ENCODE measurements around the gene ZNF554. TPM values are rescaled to one million over a fixed set of nuclear protein-coding genes. Genes with fewer than 3 reads are reported as not detected.

Gene ZNF554
- total RNA-seq, 1 experiment from 2014 or later: 3.3 TPM

- no TSS peak for BruUV-seq (replicated peaks)
- CTCF ChIA-PET: no interaction called here
- TF ChIP-seq, protein P1, sequence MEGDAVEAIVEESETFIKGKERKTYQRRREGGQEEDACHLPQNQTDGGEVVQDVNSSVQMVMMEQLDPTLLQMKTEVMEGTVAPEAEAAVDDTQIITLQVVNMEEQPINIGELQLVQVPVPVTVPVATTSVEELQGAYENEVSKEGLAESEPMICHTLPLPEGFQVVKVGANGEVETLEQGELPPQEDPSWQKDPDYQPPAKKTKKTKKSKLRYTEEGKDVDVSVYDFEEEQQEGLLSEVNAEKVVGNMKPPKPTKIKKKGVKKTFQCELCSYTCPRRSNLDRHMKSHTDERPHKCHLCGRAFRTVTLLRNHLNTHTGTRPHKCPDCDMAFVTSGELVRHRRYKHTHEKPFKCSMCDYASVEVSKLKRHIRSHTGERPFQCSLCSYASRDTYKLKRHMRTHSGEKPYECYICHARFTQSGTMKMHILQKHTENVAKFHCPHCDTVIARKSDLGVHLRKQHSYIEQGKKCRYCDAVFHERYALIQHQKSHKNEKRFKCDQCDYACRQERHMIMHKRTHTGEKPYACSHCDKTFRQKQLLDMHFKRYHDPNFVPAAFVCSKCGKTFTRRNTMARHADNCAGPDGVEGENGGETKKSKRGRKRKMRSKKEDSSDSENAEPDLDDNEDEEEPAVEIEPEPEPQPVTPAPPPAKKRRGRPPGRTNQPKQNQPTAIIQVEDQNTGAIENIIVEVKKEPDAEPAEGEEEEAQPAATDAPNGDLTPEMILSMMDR (conservative IDR thresholded peaks at IDR 0.05): no peak
- TF ChIP-seq EZH2 (IDR thresholded peaks at IDR 0.05; ENCODE audit: low read depth): no peak
- H3K79me2 ChIP-seq (ENCODE audit: low read depth): no peaks in the 10 kb centered on the region
- no peaks in the 10 kb centered on the region for H3F3A ChIP-seq (ENCODE audit: insufficient read depth, low read depth)
- H3K9me3 ChIP-seq (ENCODE audit: insufficient read depth, low read depth): no peaks in the 10 kb centered on the region
- no peaks in the 10 kb centered on the region for H3K36me3 ChIP-seq (ENCODE audit: low read depth)
- DNase-seq: no peak
- no peak overlapping the region for H3K4me2 ChIP-seq
- H3K27ac ChIP-seq: no peak overlapping the region
- intact Hi-C loops (cut with micrococcal nuclease; ENCODE audit: unreplicated experiment): no loop called here
- no peak overlapping the region for H3K4me3 ChIP-seq
- POLR2A ChIA-PET (ENCODE audit: unreplicated experiment): no interaction called here
- no peak overlapping the region for H2AFZ ChIP-seq
- no peaks in the 10 kb centered on the region for H3K4me1 ChIP-seq (replicated peaks; ENCODE audit: insufficient read depth)
- H4K20me1 ChIP-seq (ENCODE audit: insufficient read depth): no peaks in the 10 kb centered on the region
- H3K9me2 ChIP-seq (ENCODE audit: insufficient read depth): no peaks in the 10 kb centered on the region
- no peaks in the 10 kb centered on the region for H3K27me3 ChIP-seq (ENCODE audit: insufficient read depth, low read depth)
Observed at GRCh38 chr19:2793577-2793976, 26.1 kb upstream of the ZNF554 start.

- H3K9me2 ChIP-seq (ENCODE audit: insufficient read depth): no peaks in the 10 kb centered on the region
- no peaks in the 10 kb centered on the region for H4K20me1 ChIP-seq (ENCODE audit: insufficient read depth)
- H3K4me2 ChIP-seq: no peak overlapping the region
- H3K36me3 ChIP-seq (ENCODE audit: low read depth): no peaks in the 10 kb centered on the region
- intact Hi-C loops (cut with micrococcal nuclease; ENCODE audit: unreplicated experiment): no loop called here
- H3K4me3 ChIP-seq: no peak overlapping the region
- H2AFZ ChIP-seq: no peak overlapping the region
- H3K27ac ChIP-seq: no peak overlapping the region
- CTCF ChIA-PET: no interaction called here
- POLR2A ChIA-PET (ENCODE audit: unreplicated experiment): no interaction called here
- H3K27me3 ChIP-seq (ENCODE audit: insufficient read depth, low read depth): no peaks in the 10 kb centered on the region
- H3K9me3 ChIP-seq (ENCODE audit: insufficient read depth, low read depth): no peaks in the 10 kb centered on the region
- no peaks in the 10 kb centered on the region for H3K79me2 ChIP-seq (ENCODE audit: low read depth)
- H3F3A ChIP-seq (ENCODE audit: insufficient read depth, low read depth): no peaks in the 10 kb centered on the region
- BruUV-seq (replicated peaks): no TSS peak
- no peak for DNase-seq
- TF ChIP-seq, protein P1 (conservative IDR thresholded peaks at IDR 0.05): no peak
- TF ChIP-seq EZH2 (IDR thresholded peaks at IDR 0.05; ENCODE audit: low read depth): no peak
- no peaks in the 10 kb centered on the region for H3K4me1 ChIP-seq (replicated peaks; ENCODE audit: insufficient read depth)
Observed at GRCh38 chr19:2795827-2796658, 23.6 kb upstream of the ZNF554 start.

GRCh38 chr19:2796659-2797266, 22.9 kb upstream of the ZNF554 start:
- Histone ChIP-seq H3K36me3 (ENCODE audit: low read depth) (no peaks in the 10 kb centered on the region), H3K27ac (no peak overlapping the region), H4K20me1 (ENCODE audit: insufficient read depth) (no peaks in the 10 kb centered on the region), H3K27me3 (ENCODE audit: insufficient read depth, low read depth) (no peaks in the 10 kb centered on the region), H3F3A (ENCODE audit: insufficient read depth, low read depth) (no peaks in the 10 kb centered on the region), H3K9me3 (ENCODE audit: insufficient read depth, low read depth) (no peaks in the 10 kb centered on the region), H3K9me2 (ENCODE audit: insufficient read depth) (no peaks in the 10 kb centered on the region), H3K4me3 (no peak overlapping the region), H3K4me2 (no peak overlapping the region), H3K4me1 (replicated peaks; ENCODE audit: insufficient read depth) (no peaks in the 10 kb centered on the region), H2AFZ (no peak overlapping the region), H3K79me2 (ENCODE audit: low read depth) (no peaks in the 10 kb centered on the region)
- BruUV-seq (replicated peaks): no TSS peak
- intact Hi-C loops (cut with micrococcal nuclease; ENCODE audit: unreplicated experiment): no loop called here
- no peak for DNase-seq
- TF ChIP-seq, protein P1 (conservative IDR thresholded peaks at IDR 0.05): no peak
- TF ChIP-seq EZH2 (IDR thresholded peaks at IDR 0.05; ENCODE audit: low read depth): no peak
- ChIA-PET CTCF (interaction anchor here (0.5 kb wide), 1 partner anchor 210 kb away, joined by 13 read pairs; no protein-coding TSS in a partner anchor), POLR2A (ENCODE audit: unreplicated experiment) (no interaction called here)

Measured in PC-9 (cell line).